GM23248 (cell line): ENCODE results near the gene GNLY.

Experiments
- EZH2 ChIP-seq: fragments of 200-600 bp; sonication (generic); IDR thresholded peaks from 2 replicates; pipeline ENCODE4 v1.6.1; 2018; ENCODE audit warnings: antibody characterized with exemption, mild to moderate bottlenecking; ENCODE audit not compliant: insufficient read depth, poor library complexity, severe bottlenecking
- EZH2phosphoT487 ChIP-seq: fragments of 200-600 bp; sonication (generic); IDR thresholded peaks from 2 replicates; pipeline ENCODE4 v1.6.1; 2018; ENCODE audit warnings: antibody characterized with exemption, moderate library complexity, mild to moderate bottlenecking, low read depth; ENCODE audit not compliant: insufficient read depth

- TF ChIP-seq EZH2 = no peak
- TF ChIP-seq EZH2phosphoT487 = no peak
Observed at GRCh38 chr2:85712336-85712735, 18.2 kb downstream of the GNLY start.
